HG02678 (cell line): ENCODE results near the gene LTBP3.
"Not testable (repeated sequence)": the region's sequence is repeated elsewhere in the genome, so short reads cannot be mapped to it uniquely, and the experiment has no call there.

Source experiments
- ATAC-seq: cut with Tn5 transposase; IDR thresholded peaks from one replicate; pipeline ENCODE4 v1.9.1; 2021; ENCODE audit warnings: mild to moderate bottlenecking, moderate library complexity; ENCODE audit not compliant: unreplicated experiment

The LTBP3 gene

DNA sequence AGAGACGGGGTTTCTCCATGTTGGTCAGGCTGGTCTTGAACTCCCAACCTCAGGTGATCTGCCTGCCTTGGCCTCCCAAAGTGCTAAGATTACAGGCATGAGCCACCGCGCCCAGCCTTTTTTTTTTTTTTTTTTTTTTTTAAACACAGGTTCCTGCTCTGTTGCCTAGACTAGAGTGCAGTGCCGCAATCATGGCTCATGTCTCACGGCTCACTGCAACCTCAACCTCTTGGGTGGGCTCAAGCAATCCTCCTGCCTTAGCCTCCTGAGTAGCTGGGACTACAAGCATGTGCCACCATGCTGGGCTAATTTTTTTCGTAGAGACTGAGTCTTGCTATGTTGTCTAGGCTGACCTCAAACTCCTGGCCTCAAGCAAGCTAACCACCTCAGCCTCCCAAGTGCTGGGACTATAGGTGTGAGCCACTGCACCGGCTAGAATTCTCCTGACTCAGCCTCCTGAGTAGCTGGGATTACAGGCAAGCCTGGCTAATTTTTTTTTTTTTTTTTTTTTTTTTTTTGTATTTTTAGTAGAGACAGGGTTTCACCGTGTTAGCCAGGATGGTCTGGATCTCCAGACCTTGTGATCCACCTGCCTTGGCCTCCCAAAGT is 39.1 kb downstream of the LTBP3 start:
- not testable (repeated sequence) for ATAC-seq

GRCh38 chr11:65516135-65516968 is 41.8 kb downstream of the LTBP3 start:
- ATAC-seq: no peak

GRCh38 chr11:65512311-65512710 is 45.8 kb downstream of the LTBP3 start:
- ATAC-seq: not testable (repeated sequence)

DNA sequence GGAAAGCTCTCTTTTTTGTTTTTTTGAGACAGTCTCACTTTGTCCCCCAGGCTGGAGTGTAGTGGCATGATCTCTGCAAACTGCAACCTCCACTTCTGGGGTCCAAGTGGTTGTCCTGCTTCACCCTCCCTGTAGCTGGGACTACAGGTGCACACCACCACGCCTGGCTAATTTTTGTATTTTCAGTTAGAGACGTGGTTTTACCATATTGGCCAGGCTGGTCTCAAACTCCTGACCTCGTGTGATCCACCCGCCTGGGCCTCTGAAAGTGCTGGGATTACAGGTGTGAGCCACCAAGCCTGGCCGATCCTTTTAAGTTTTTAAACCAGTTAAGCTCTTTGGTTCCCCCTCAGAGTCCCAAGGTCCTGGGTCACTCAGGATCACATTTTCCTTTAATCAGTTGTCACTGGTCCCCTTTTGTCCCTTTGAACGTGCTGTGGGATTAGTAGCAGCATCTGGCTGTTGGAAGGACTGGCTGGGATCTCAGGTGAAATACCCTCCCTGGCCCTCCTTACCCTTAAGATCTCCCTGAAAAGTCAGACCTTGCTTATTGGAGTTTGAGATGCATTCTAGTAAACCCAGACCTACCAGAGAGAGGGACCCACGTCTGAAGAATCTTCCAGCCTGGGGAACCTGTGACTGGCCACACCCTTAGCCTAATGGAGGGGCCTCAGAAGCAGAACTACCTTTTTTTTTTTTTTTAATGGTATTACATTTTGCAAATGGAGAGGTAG is 51.2 kb downstream of the LTBP3 start:
- peak; percentile 36 for ATAC-seq

GRCh38 chr11:65506290-65506771 is 51.8 kb downstream of the LTBP3 start:
- no peak for ATAC-seq

GRCh38 chr11:65505466-65506289 is 52.5 kb downstream of the LTBP3 start:
- ATAC-seq: no peak

- no peak for ATAC-seq
Observed at GRCh38 chr11:65504674-65505465, 53.3 kb downstream of the LTBP3 start.

- no peak for ATAC-seq
Observed at GRCh38 chr11:65503949-65504673, 54.0 kb downstream of the LTBP3 start.

- ATAC-seq: no peak
Observed at GRCh38 chr11:65503368-65503948, 54.7 kb downstream of the LTBP3 start.

GRCh38 chr11:65502555-65503367 is 55.4 kb downstream of the LTBP3 start:
- no peak for ATAC-seq

DNA sequence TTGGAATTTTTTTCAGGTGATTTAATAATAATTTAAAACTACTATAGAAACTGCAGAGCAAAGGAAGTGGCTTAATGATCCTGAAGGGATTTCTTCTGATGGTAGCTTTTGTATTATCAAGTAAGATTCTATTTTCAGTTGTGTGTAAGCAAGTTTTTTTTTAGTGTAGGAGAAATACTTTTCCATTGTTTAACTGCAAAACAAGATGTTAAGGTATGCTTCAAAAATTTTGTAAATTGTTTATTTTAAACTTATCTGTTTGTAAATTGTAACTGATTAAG is 55.9 kb downstream of the LTBP3 start:
- no peak for ATAC-seq

DNA sequence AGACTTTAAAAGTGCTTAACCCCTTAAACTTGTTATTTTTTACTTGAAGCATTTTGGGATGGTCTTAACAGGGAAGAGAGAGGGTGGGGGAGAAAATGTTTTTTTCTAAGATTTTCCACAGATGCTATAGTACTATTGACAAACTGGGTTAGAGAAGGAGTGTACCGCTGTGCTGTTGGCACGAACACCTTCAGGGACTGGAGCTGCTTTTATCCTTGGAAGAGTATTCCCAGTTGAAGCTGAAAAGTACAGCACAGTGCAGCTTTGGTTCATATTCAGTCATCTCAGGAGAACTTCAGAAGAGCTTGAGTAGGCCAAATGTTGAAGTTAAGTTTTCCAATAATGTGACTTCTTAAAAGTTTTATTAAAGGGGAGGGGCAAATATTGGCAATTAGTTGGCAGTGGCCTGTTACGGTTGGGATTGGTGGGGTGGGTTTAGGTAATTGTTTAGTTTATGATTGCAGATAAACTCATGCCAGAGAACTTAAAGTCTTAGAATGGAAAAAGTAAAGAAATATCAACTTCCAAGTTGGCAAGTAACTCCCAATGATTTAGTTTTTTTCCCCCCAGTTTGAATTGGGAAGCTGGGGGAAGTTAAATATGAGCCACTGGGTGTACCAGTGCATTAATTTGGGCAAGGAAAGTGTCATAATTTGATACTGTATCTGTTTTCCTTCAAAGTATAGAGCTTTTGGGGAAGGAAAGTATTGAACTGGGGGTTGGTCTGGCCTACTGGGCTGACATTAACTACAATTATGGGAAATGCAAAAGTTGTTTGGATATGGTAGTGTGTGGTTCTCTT is 56.5 kb downstream of the LTBP3 start:
- no peak for ATAC-seq

DNA sequence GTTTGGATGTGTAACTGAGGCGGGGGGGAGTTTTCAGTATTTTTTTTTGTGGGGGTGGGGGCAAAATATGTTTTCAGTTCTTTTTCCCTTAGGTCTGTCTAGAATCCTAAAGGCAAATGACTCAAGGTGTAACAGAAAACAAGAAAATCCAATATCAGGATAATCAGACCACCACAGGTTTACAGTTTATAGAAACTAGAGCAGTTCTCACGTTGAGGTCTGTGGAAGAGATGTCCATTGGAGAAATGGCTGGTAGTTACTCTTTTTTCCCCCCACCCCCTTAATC is 57.0 kb downstream of the LTBP3 start:
- no peak for ATAC-seq

- no peak for ATAC-seq
Observed at GRCh38 chr11:65500387-65501185, 57.6 kb downstream of the LTBP3 start.

GRCh38 chr11:65499713-65500386 is 58.3 kb downstream of the LTBP3 start:
- ATAC-seq: no peak

DNA sequence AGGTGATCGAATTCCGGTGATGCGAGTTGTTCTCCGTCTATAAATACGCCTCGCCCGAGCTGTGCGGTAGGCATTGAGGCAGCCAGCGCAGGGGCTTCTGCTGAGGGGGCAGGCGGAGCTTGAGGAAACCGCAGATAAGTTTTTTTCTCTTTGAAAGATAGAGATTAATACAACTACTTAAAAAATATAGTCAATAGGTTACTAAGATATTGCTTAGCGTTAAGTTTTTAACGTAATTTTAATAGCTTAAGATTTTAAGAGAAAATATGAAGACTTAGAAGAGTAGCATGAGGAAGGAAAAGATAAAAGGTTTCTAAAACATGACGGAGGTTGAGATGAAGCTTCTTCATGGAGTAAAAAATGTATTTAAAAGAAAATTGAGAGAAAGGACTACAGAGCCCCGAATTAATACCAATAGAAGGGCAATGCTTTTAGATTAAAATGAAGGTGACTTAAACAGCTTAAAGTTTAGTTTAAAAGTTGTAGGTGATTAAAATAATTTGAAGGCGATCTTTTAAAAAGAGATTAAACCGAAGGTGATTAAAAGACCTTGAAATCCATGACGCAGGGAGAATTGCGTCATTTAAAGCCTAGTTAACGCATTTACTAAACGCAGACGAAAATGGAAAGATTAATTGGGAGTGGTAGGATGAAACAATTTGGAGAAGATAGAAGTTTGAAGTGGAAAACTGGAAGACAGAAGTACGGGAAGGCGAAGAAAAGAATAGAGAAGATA is 59.0 kb downstream of the LTBP3 start, which contains the start of gene MALAT1:
Gene MALAT1, plus strand, starts transcription at position 69 of the 736 bp plus-strand sequence.
- no peak for ATAC-seq
